DMS 273 (cell line): ENCODE data around the gene EML3.
"Not testable (repeated sequence)": the region's sequence is repeated elsewhere in the genome, so short reads cannot be mapped to it uniquely, and the experiment has no call there.

Experiments used
- DNase-seq: peaks from one replicate; lab custom pipeline; 2025; ENCODE audit not compliant: unreplicated experiment; lab: John Stamatoyannopoulos, UW

Gene EML3

DNA sequence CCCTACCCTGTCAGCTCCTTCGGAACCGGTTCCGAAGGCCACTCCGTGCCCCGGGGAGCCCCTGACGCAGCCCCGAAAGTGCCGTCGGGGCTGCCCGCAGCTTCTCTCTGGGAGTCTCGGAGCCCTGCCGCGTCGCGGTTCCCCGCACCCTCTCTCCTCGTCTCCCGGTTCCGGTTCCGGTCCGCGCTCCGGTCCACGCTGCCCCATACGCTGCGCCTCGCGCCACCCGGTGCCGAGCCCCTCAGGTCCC, 11.5 kb downstream of the EML3 start:
- peak; percentile 48 for DNase-seq

DNA sequence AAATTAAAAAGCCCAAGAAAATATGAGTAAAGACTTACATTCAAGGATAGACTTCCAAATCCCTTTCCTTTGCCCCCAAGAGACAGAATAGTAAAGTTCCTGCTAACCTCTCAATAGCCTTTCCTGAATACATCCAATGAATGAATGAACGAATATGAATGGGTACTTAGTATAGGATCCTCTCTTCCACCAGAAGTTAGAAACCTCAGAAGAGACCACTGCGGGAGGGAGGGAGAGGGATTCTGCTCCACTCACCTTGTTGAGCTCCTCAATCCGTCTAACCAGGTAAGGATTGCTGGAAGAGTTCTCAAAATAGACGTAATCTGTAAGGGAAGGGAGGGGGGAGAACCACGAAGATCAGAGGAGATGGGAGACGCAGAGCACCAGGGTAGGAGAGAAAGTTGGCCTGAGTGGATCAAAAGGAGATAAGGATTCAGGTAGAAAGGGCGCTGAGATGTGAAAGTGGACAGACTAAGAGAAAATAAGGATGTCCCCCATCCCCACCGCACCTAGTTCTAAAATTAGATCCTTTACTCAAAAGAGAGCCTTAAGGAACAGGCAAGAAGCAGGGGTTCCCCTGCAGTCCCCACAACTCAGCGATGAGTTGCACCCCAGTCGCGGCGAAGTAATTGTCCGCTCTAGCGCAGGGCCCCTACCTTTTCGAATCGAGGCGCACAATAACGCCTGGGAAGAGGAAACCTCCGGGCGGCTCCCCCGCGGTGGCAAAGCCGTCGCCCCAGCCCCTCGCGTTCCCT, 12.0 kb downstream of the EML3 start:
- no peak for DNase-seq

DNA sequence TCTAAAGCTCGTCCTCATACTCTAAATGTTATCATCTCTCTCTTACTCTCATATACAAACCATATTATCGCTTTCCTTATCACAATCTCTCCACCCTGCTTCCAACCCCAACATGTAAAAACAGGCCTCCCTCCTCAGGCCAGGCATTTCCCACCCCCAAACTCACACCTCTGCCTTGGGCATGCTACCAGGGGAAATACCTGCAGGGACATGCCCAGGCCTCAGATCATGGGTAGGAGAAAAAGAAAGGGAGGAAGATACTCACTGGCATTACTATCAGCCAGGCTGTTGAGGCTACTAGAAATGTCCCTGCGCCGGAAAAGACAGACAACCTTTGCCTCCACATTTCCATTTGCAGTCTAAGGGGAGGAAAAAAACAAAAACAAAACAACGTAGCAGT, 12.7 kb downstream of the EML3 start:
- DNase-seq: no peak

DNA sequence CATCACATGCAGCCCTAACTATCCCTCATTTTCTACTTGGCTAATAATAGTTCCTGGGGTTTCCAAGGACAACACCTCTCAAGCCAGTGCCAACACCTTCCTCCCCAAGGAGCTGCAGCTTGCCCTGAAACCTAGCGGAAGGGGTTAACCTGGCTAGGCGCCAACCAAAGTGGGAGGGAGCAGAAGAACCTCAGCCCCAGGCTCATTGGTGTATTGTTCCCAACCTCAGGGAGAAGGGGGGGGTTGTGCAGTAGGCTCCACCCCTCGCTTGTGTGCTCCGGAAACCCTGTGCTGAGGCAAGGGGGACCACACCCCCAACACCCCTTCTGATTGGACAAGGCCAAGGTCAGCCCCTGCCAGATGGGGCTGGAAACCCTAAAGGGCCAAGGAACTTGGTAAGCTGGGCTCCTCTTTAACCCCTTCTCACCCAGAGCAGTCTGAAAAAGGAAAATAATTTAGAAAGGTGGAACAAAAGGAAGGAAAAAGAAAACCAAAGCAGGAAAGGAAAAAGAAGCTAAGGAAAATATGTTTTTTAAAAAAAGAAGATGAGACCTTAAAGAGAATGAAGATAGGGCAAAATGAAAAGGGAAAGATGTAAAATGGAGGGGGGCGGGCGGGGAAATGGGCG, 13.4 kb downstream of the EML3 start:
- DNase-seq: peak; percentile 95

DNA sequence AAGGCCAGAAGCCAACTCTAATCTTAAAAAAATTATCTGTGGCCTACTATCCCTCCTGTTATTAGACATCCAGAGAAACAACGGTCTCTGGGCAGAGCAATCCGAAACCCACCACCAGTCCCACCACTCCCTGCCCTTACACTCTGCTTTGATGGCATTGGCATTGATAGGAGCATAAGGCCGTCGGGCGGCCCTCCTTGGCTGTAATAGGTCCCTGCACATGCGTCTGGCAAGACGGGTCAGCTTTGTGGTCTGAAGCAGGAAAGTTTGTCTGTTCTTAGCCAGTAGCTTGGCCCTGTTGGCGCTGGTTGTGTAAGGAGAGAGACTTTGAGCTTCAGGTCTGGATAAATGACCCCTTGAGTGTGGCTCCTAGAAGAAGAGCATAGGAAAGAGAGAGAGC, 17.5 kb downstream of the EML3 start:
- no peak for DNase-seq

DNA sequence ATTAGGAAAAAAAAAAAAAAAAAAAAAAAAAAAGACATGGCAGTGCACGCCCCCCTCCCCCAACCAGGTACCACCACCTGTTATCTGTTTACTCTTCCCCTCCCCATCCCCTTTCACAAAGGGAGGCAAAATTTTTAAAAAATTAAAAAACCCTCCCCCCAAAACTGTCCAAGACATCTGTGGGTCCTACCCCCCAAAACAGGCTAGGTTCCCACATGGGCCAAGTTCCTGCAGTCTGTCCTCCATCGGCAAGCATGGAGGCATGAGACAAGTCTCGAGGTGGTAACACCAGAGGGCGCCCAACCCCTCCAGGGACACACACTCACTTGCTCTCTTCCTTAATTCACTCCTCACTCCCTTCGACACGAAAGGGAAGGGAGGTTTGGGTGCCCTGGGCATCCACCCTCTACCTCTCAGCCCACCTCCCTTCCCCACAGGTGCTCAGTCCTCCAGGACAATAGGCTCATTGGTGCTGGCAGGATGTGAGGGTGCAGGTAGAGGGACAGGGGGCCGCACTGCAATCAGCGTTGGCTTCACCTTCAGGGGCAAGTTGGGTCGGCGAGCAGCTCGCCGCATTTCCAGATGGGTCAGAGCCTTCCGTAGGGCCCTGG, 19.0 kb downstream of the EML3 start:
- DNase-seq: peak; percentile 87

- DNase-seq: no peak
These were observed 19.6 kb downstream of the EML3 start for GRCh38 chr11:62592989-62593421.

DNA sequence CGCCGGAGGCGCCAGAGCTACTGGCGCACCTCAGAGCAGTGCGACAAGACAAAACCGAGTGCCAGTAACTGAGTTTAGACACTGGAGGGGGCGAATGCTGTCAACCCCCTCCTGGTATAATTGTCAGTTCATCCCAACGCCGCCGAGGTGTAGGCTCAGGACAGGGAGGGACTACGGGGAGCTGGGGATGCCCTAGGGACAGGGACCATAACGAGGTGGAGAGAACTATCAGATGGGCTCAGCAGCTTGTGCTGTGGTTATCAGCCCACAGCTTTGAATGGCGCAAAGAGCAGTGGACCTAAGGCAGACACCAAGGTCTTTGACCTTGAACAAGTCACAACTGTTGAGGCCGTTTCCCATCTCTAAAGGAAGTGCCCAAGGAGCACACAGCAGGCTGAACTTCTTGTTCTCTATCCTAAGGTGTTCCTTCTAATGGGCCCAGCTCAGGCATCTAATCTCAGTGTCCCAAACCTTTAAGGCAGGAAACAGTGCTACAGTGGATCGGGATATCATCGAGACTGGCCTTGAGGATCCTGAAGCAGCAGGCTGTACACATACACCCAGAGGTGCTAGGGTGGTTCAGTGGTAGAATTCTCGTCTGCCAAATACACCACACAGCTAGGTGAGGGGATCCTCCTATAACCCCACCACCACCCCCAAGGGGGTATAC, 20.3 kb downstream of the EML3 start:
- DNase-seq: no peak

GRCh38 chr11:62591448-62592145, 21.0 kb downstream of the EML3 start, which contains the start of gene TUT1:
TSS of gene TUT1 (minus strand) at chr11:62591523. CDS start at chr11:62591485, 38 bp downstream.
- DNase-seq: peak; percentile 99

- no peak for DNase-seq
These were observed 23.5 kb downstream of the EML3 start for GRCh38 chr11:62588966-62589637.

- DNase-seq: not testable (repeated sequence)
These were observed 27.2 kb downstream of the EML3 start for GRCh38 chr11:62585356-62585755.

GRCh38 chr11:62581735-62582134, 30.8 kb downstream of the EML3 start:
- not testable (repeated sequence) for DNase-seq

DNA sequence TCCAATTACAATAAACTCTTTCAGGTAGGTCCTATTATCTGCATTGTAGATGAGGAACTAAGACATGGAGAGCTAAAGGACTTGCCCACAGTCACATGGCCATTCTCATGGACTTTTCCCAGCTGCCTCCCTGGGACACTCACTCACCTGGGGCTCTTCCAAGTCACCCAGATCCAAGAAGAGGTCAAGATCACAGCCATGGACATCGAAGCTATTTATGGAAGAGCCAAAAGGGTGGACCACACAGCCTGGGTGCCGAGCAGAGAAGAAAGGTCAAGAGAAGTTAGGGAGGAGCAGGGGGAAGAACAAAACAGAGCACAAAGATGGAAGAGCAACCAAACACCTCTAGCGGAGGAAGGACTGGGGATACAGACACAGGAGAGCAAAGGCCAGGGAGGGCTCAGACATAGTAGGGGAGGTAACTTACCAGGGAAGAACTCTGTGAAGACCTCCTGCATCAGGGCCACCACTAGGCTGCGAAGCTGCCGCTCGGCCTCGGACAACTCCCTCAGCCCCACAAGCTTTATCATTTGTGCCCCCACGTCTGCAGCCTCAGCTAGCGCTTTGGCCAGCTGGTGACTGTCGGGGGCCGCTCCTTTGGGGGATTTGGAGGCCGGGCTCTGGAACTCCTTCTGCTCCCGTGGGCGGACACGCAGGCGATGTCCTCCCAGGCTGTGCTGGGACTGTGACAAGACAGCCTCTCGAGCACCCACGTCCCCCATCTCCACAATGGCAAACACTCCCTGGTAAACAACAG, 31.4 kb downstream of the EML3 start:
- DNase-seq: no peak

GRCh38 chr11:62579252-62579651, 33.3 kb downstream of the EML3 start:
- DNase-seq: no peak

DNA sequence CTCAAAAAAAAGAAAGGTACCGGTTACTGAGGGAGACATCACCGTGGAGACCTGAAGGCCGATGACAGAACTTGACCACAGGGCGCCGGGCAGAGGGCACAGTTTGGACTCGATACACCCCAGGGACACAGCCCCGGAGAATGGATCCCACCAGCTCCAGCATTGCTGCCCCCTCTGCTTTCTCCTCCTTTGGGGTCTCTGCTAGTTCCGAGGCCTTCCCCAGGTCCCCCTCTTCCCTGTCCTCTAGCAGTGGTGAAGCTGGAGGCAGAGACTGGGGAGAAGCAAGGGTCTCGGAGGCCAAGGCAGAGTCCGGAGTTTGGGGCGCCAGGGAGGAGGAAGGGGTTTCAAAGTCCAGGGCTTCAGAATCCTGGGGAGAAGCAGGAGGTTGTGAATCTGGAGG, 34.0 kb downstream of the EML3 start:
- DNase-seq: no peak

GRCh38 chr11:62577046-62577714, 35.4 kb downstream of the EML3 start:
- DNase-seq: no peak

DNA sequence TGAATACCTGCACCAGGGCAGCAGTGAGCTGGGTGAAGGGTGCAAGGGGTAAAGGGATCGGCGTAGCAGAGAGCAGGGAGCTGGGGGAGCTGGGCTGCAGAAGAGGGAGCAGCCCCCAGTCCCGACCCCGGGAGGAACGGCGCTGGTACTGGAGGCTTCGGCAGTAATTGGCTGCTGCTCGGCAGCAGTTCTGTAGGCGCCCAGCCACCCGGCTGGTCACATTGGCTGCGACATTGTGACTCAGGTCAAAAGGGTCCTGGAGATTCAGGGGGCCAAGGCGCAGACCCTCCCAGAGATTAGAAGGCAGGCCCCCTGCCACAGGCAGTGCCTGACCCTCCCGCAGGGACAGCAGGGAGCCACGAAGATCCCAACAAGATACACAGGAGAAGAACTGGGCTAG, 36.7 kb downstream of the EML3 start:
- DNase-seq: no peak

GRCh38 chr11:62575156-62575555, 37.4 kb downstream of the EML3 start:
- DNase-seq: no peak

- DNase-seq: peak; percentile 64
These were observed 38.1 kb downstream of the EML3 start for GRCh38 chr11:62574363-62575071.
